WTC11 (cell line): ENCODE data around the gene THSD4. TPM values are rescaled to one million over a fixed set of nuclear protein-coding genes. Genes with fewer than 3 reads are reported as not detected.

Experiments
- ATAC-seq: fragments of 200-7000 bp; cut with Tn5 transposase; 2 replicates; pipeline ENCODE4 v1.10.0; 2021; ENCODE audit warnings: mild to moderate bottlenecking, moderate library complexity
- CTCF ChIA-PET: fragments of 300-600 bp; sonication (Branson Sonifier 250); formaldehyde crosslinking; loops from one replicate; lab custom pipeline; 2021; ENCODE audit warnings: antibody characterized with exemption; lab: Charles Lee
- POLR2A ChIA-PET: fragments of 350-600 bp; sonication (Branson Sonifier 250); formaldehyde crosslinking; loops from one replicate; lab custom pipeline; 2021; ENCODE audit warnings: antibody characterized with exemption; lab: Charles Lee
- DNase-seq: peaks from one replicate; pipeline ENCODE4 v3.0.0; 2021; ENCODE audit warnings: low spot score
- H3K27ac Mint-ChIP-seq: 2 replicates; pipeline ENCODE4 v1.8.0; 2021; ENCODE audit warnings: mixed read lengths
- H3K27me3 Mint-ChIP-seq: 2 replicates; pipeline ENCODE4 v1.8.0; 2021; ENCODE audit warnings: low read depth, mild to moderate bottlenecking, moderate library complexity, mixed read lengths
- H3K36me3 Mint-ChIP-seq: 2 replicates; pipeline ENCODE4 v1.8.0; 2021; ENCODE audit warnings: mixed read lengths
- H3K4me1 Mint-ChIP-seq: 2 replicates; pipeline ENCODE4 v1.8.0; 2022; ENCODE audit warnings: mixed read lengths
- H3K4me3 Mint-ChIP-seq: 2 replicates; pipeline ENCODE4 v1.8.0; 2021; ENCODE audit warnings: mild to moderate bottlenecking, moderate library complexity, mixed read lengths
- H3K9me3 Mint-ChIP-seq: 2 replicates; pipeline ENCODE4 v1.8.0; 2021; ENCODE audit warnings: mixed read lengths
- CBFB ChIP-seq: sonication (generic); formaldehyde crosslinking; IDR thresholded peaks from 2 replicates; pipeline ENCODE4 v1.8.1; 2022; ENCODE audit warnings: mild to moderate bottlenecking, low read depth, missing genetic modification reagents
- CREB1 ChIP-seq: sonication (generic); formaldehyde crosslinking; IDR thresholded peaks from 2 replicates; pipeline ENCODE4 v1.8.0; 2023; ENCODE audit warnings: mild to moderate bottlenecking, missing genetic modification reagents
- E2F1 ChIP-seq: sonication (generic); formaldehyde crosslinking; IDR thresholded peaks from 2 replicates; pipeline ENCODE4 v1.8.0; 2022; ENCODE audit warnings: mild to moderate bottlenecking, missing genetic modification reagents
- ELF4 ChIP-seq: sonication (generic); formaldehyde crosslinking; IDR thresholded peaks from 2 replicates; pipeline ENCODE4 v1.8.1; 2022; ENCODE audit warnings: low read depth, mild to moderate bottlenecking, moderate library complexity, missing genetic modification reagents
- FOXK1 ChIP-seq: sonication (generic); formaldehyde crosslinking; IDR thresholded peaks from 2 replicates; pipeline ENCODE4 v1.8.0; 2022; ENCODE audit warnings: mild to moderate bottlenecking, moderate library complexity, missing genetic modification reagents
- GTF2I ChIP-seq: fragments of 250-450 bp; sonication (Bioruptor Pico); conservative IDR thresholded peaks from 2 replicates; pipeline ENCODE4 v1.4.0; 2021; ENCODE audit warnings: mild to moderate bottlenecking
- NFE2L1 ChIP-seq: sonication (generic); formaldehyde crosslinking; IDR thresholded peaks from 2 replicates; pipeline ENCODE4 v1.8.1; 2023; ENCODE audit warnings: missing genetic modification reagents
- NR2C2 ChIP-seq: sonication (generic); formaldehyde crosslinking; IDR thresholded peaks from 2 replicates; pipeline ENCODE4 v1.8.0; 2022; ENCODE audit warnings: mild to moderate bottlenecking, missing genetic modification reagents
- OVOL2 ChIP-seq: fragments of 250-450 bp; sonication (Bioruptor Pico); IDR thresholded peaks from 2 replicates; pipeline ENCODE4 v1.9.0; 2021; ENCODE audit warnings: mild to moderate bottlenecking, borderline replicate concordance
- TCF7 ChIP-seq: sonication (generic); formaldehyde crosslinking; IDR thresholded peaks from 2 replicates; pipeline ENCODE4 v1.8.0; 2022; ENCODE audit warnings: mild to moderate bottlenecking, low read depth, missing genetic modification reagents, moderate library complexity
- TEAD4 ChIP-seq: sonication (generic); formaldehyde crosslinking; IDR thresholded peaks from 2 replicates; pipeline ENCODE4 v1.8.0; 2022; ENCODE audit warnings: mild to moderate bottlenecking, missing genetic modification reagents
- TP53 ChIP-seq: sonication (generic); formaldehyde crosslinking; IDR thresholded peaks from 2 replicates; pipeline ENCODE4 v1.8.1; 2023; ENCODE audit warnings: mild to moderate bottlenecking, missing genetic modification reagents
- USF2 ChIP-seq: sonication (generic); formaldehyde crosslinking; IDR thresholded peaks from 2 replicates; pipeline ENCODE4 v1.8.1; 2023; ENCODE audit warnings: mild to moderate bottlenecking, missing genetic modification reagents, moderate library complexity
- ZMAT4 ChIP-seq: fragments of 250-450 bp; sonication (Bioruptor Pico); IDR thresholded peaks from 2 replicates; pipeline ENCODE4 v1.9.0; 2021; ENCODE audit warnings: mild to moderate bottlenecking
- ZNF396 ChIP-seq: fragments of 250-450 bp; sonication (Bioruptor Pico); IDR thresholded peaks from 2 replicates; pipeline ENCODE4 v1.8.0; 2021; ENCODE audit warnings: mild to moderate bottlenecking, moderate library complexity, borderline replicate concordance
- ZNF423 ChIP-seq: fragments of 250-450 bp; sonication (Bioruptor Pico); IDR thresholded peaks from 2 replicates; pipeline ENCODE4 v2.1.2; 2022; ENCODE audit warnings: mild to moderate bottlenecking, moderate library complexity
- total RNA-seq: library from RNA; stranded (reverse); gene quantifications from 3 replicates; pipeline ENCODE4 v1.2.3, GENCODE V29; 2021
- TF ChIP-seq, protein P1 (sequence below): sonication (generic); formaldehyde crosslinking; IDR thresholded peaks from 2 replicates; pipeline ENCODE4 v1.8.1; 2022; ENCODE audit warnings: mild to moderate bottlenecking, moderate library complexity, missing genetic modification reagents
- TF ChIP-seq, protein P2 (sequence below): sonication (generic); formaldehyde crosslinking; conservative IDR thresholded peaks from 2 replicates; pipeline ENCODE4 v1.8.1; 2023; ENCODE audit warnings: mild to moderate bottlenecking, low read depth, missing genetic modification reagents, moderate library complexity
- TF ChIP-seq, protein P3 (sequence below): fragments of 250-450 bp; sonication (Bioruptor Pico); IDR thresholded peaks from 2 replicates; pipeline ENCODE4 v1.9.0; 2021; ENCODE audit warnings: mild to moderate bottlenecking

THSD4 gene
- total RNA-seq, 1 experiment from 2014 or later, result 7.8 TPM

- no peak overlapping the region for H3K4me3 Mint-ChIP-seq
- H3K9me3 Mint-ChIP-seq, result peaks cover 25% of the 10 kb centered on the region
- peaks cover 8% of the 10 kb centered on the region for H3K4me1 Mint-ChIP-seq
- no peaks in the 10 kb centered on the region; the same call in 1 of the 2 replicates for H3K27me3 Mint-ChIP-seq
- ATAC-seq (no peak), DNase-seq (no peak)
- TF ChIP-seq, protein P1, sequence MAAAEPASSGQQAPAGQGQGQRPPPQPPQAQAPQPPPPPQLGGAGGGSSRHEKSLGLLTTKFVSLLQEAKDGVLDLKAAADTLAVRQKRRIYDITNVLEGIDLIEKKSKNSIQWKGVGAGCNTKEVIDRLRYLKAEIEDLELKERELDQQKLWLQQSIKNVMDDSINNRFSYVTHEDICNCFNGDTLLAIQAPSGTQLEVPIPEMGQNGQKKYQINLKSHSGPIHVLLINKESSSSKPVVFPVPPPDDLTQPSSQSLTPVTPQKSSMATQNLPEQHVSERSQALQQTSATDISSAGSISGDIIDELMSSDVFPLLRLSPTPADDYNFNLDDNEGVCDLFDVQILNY (CRISPR knock-in tag), result no peak
- no peak for TF ChIP-seq ZNF396
- TF ChIP-seq ELF4 (CRISPR knock-in tag), result no peak
- no peak for TF ChIP-seq FOXK1
- TF ChIP-seq ZNF423 (CRISPR knock-in tag), result no peak
- no peak for TF ChIP-seq TCF7 (CRISPR knock-in tag)
- no peak for TF ChIP-seq NR2C2 (CRISPR knock-in tag)
- TF ChIP-seq OVOL2 (CRISPR knock-in tag), result no peak
- TF ChIP-seq CBFB, result no peak
- no peak for TF ChIP-seq ZMAT4 (CRISPR knock-in tag)
- TF ChIP-seq, protein P2, sequence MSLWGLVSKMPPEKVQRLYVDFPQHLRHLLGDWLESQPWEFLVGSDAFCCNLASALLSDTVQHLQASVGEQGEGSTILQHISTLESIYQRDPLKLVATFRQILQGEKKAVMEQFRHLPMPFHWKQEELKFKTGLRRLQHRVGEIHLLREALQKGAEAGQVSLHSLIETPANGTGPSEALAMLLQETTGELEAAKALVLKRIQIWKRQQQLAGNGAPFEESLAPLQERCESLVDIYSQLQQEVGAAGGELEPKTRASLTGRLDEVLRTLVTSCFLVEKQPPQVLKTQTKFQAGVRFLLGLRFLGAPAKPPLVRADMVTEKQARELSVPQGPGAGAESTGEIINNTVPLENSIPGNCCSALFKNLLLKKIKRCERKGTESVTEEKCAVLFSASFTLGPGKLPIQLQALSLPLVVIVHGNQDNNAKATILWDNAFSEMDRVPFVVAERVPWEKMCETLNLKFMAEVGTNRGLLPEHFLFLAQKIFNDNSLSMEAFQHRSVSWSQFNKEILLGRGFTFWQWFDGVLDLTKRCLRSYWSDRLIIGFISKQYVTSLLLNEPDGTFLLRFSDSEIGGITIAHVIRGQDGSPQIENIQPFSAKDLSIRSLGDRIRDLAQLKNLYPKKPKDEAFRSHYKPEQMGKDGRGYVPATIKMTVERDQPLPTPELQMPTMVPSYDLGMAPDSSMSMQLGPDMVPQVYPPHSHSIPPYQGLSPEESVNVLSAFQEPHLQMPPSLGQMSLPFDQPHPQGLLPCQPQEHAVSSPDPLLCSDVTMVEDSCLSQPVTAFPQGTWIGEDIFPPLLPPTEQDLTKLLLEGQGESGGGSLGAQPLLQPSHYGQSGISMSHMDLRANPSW (CRISPR knock-in tag), result no peak
- TF ChIP-seq NFE2L1 (CRISPR knock-in tag), result no peak
- TF ChIP-seq TP53 (CRISPR knock-in tag), result no peak
- no peak for TF ChIP-seq TEAD4 (CRISPR knock-in tag)
- TF ChIP-seq, protein P3, sequence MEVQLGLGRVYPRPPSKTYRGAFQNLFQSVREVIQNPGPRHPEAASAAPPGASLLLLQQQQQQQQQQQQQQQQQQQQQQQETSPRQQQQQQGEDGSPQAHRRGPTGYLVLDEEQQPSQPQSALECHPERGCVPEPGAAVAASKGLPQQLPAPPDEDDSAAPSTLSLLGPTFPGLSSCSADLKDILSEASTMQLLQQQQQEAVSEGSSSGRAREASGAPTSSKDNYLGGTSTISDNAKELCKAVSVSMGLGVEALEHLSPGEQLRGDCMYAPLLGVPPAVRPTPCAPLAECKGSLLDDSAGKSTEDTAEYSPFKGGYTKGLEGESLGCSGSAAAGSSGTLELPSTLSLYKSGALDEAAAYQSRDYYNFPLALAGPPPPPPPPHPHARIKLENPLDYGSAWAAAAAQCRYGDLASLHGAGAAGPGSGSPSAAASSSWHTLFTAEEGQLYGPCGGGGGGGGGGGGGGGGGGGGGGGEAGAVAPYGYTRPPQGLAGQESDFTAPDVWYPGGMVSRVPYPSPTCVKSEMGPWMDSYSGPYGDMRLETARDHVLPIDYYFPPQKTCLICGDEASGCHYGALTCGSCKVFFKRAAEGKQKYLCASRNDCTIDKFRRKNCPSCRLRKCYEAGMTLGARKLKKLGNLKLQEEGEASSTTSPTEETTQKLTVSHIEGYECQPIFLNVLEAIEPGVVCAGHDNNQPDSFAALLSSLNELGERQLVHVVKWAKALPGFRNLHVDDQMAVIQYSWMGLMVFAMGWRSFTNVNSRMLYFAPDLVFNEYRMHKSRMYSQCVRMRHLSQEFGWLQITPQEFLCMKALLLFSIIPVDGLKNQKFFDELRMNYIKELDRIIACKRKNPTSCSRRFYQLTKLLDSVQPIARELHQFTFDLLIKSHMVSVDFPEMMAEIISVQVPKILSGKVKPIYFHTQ (CRISPR knock-in tag), result no peak
- no peak for TF ChIP-seq GTF2I
- no peak for TF ChIP-seq USF2 (CRISPR knock-in tag)
- no peak for TF ChIP-seq E2F1 (CRISPR knock-in tag)
- no peak for TF ChIP-seq CREB1 (CRISPR knock-in tag)
- ChIA-PET CTCF (no interaction called here), POLR2A (interaction anchor here (0.5 kb wide), 1 partner anchor 86 kb away, joined by 4 read pairs; no protein-coding TSS in a partner anchor)
- H3K36me3 Mint-ChIP-seq, result peaks cover 10% of the 10 kb centered on the region; the same call in 1 of the 2 replicates
- H3K27ac Mint-ChIP-seq, result no peak overlapping the region
These were observed 144.6 kb downstream of the THSD4 start for GRCh38 chr15:71259866-71260265.
